H9 (cell line): ENCODE measurements around the gene TTLL9. TPM values are rescaled to one million over a fixed set of nuclear protein-coding genes. Genes with fewer than 3 reads are reported as not detected.

ENCODE experiments used
- DNase-seq: peaks from one replicate; pipeline ENCODE4 v3.0.0-alpha.2; 2017
- H2AFZ ChIP-seq: one replicate; pipeline ENCODE4 v1.6.1; 2013; ENCODE audit warnings: mild to moderate bottlenecking, low read length, control low read depth, moderate library complexity
- H2AK5ac ChIP-seq: 2 replicates; pipeline ENCODE4 v1.6.1; 2013; ENCODE audit warnings: low read length, control low read depth, mixed read lengths; ENCODE audit not compliant: insufficient read length
- H2BK120ac ChIP-seq: one replicate; pipeline ENCODE4 v1.6.1; 2013; ENCODE audit warnings: low read depth, mild to moderate bottlenecking, low read length, control low read depth, inconsistent platforms; ENCODE audit not compliant: poor library complexity, severe bottlenecking
- H2BK12ac ChIP-seq: 2 replicates; pipeline ENCODE4 v1.6.1; 2013; ENCODE audit warnings: low read length, control low read depth, mixed read lengths, low read depth; ENCODE audit not compliant: insufficient read length
- H2BK15ac ChIP-seq: 2 replicates; pipeline ENCODE4 v1.6.1; 2013; ENCODE audit warnings: low read depth, low read length, control low read depth
- H2BK20ac ChIP-seq: one replicate; pipeline ENCODE4 v1.6.1; 2013; ENCODE audit warnings: low read depth, mild to moderate bottlenecking, low read length, control low read depth, inconsistent platforms; ENCODE audit not compliant: poor library complexity, severe bottlenecking
- H2BK5ac ChIP-seq: 2 replicates; pipeline ENCODE4 v1.6.1; 2013; ENCODE audit warnings: low read length, control low read depth, mixed read lengths; ENCODE audit not compliant: insufficient read length
- H3K14ac ChIP-seq: 2 replicates; pipeline ENCODE4 v1.6.1; 2013; ENCODE audit warnings: low read length, control low read depth; ENCODE audit not compliant: insufficient read depth
- H3K18ac ChIP-seq: 2 replicates; pipeline ENCODE4 v1.6.1; 2013; ENCODE audit warnings: low read depth, mild to moderate bottlenecking, mixed read lengths, low read length, control low read depth; ENCODE audit not compliant: insufficient read length
- H3K23ac ChIP-seq: 2 replicates; pipeline ENCODE4 v1.6.1; 2013; ENCODE audit warnings: low read length, control low read depth, mixed read lengths, low read depth; ENCODE audit not compliant: insufficient read length
- H3K23me2 ChIP-seq: 2 replicates; pipeline ENCODE4 v1.6.1; 2013; ENCODE audit warnings: low read depth, mild to moderate bottlenecking, mixed read lengths, low read length, control low read depth; ENCODE audit not compliant: insufficient read length, poor library complexity, severe bottlenecking
- H3K27ac ChIP-seq: 2 replicates; pipeline ENCODE4 v1.5.1; 2013; ENCODE audit warnings: low read length, control low read depth, mixed read lengths, low read depth; ENCODE audit not compliant: insufficient read length
- H3K27me3 ChIP-seq: 2 replicates; pipeline ENCODE4 v1.6.1; 2013; ENCODE audit warnings: low read length, control low read depth, inconsistent platforms; ENCODE audit not compliant: insufficient read depth
- H3K4ac ChIP-seq: 2 replicates; pipeline ENCODE4 v1.6.1; 2013; ENCODE audit warnings: low read depth, mild to moderate bottlenecking, control low read depth, inconsistent platforms, low read length, moderate library complexity
- H3K4me1 ChIP-seq: 2 replicates; pipeline ENCODE4 v1.6.1; 2013; ENCODE audit warnings: low read length, control low read depth, inconsistent platforms; ENCODE audit not compliant: insufficient read depth
- H3K4me2 ChIP-seq: 2 replicates; pipeline ENCODE4 v1.6.1; 2013; ENCODE audit warnings: low read length, control low read depth, mixed read lengths; ENCODE audit not compliant: insufficient read length, insufficient read depth
- H3K56ac ChIP-seq: 2 replicates; pipeline ENCODE4 v1.6.1; 2013; ENCODE audit warnings: low read depth, mild to moderate bottlenecking, mixed read lengths, low read length, control low read depth; ENCODE audit not compliant: insufficient read length
- H3K79me1 ChIP-seq: 2 replicates; pipeline ENCODE4 v1.6.1; 2013; ENCODE audit warnings: low read depth, mild to moderate bottlenecking, moderate library complexity, low read length, control low read depth, inconsistent platforms; ENCODE audit not compliant: insufficient read depth, poor library complexity, severe bottlenecking
- H3K79me2 ChIP-seq: 2 replicates; pipeline ENCODE4 v1.6.1; 2013; ENCODE audit warnings: low read length, control low read depth, inconsistent platforms; ENCODE audit not compliant: insufficient read depth
- H3K9ac ChIP-seq: 2 replicates; pipeline ENCODE4 v1.6.1; 2013; ENCODE audit warnings: low read length, control low read depth, mixed read lengths; ENCODE audit not compliant: insufficient read length; ENCODE audit errors: extremely low read depth
- H3K9me3 ChIP-seq: one replicate; pipeline ENCODE4 v1.6.1; 2013; ENCODE audit warnings: low read depth, low read length, inconsistent platforms; ENCODE audit not compliant: control insufficient read depth
- H3T11ph ChIP-seq: one replicate; pipeline ENCODE4 v1.6.1; 2013; ENCODE audit warnings: mild to moderate bottlenecking, low read length, control low read depth, inconsistent platforms
- H4K20me1 ChIP-seq: one replicate; pipeline ENCODE4 v1.6.1; 2013; ENCODE audit not compliant: control insufficient read depth, insufficient read length, insufficient read depth
- H4K5ac ChIP-seq: 2 replicates; pipeline ENCODE4 v1.6.1; 2013; ENCODE audit warnings: low read depth, mild to moderate bottlenecking, mixed read lengths, low read length, control low read depth; ENCODE audit not compliant: insufficient read length
- H4K8ac ChIP-seq: replicated peaks from 2 replicates; pipeline ENCODE4 v1.6.1; 2013; ENCODE audit warnings: low read length, control low read depth, mixed read lengths, low read depth; ENCODE audit not compliant: insufficient read length
- H4K91ac ChIP-seq: 2 replicates; pipeline ENCODE4 v1.6.1; 2013; ENCODE audit warnings: low read depth, mild to moderate bottlenecking, moderate library complexity, mixed read lengths, low read length, control low read depth; ENCODE audit not compliant: insufficient read length
- H3K27ac Mint-ChIP-seq, 3 experiments: 2 replicates in 2 of 3; 3 replicates in 1 of 3; pipeline ENCODE4 v1.8.0; 2020 to 2021; ENCODE audit warnings: mixed read lengths in 3 of 3, mild to moderate bottlenecking in 1 of 3, moderate library complexity in 1 of 3
- H3K27me3 Mint-ChIP-seq: 2 replicates; pipeline ENCODE4 v1.8.0; 2021; ENCODE audit warnings: low read depth, mild to moderate bottlenecking, moderate library complexity, mixed read lengths
- H3K36me3 Mint-ChIP-seq, 3 experiments: 2 replicates in 2 of 3; 3 replicates in 1 of 3; pipeline ENCODE4 v1.8.0; 2020 to 2021; ENCODE audit warnings: low read depth in 3 of 3, mixed read lengths in 3 of 3; ENCODE audit not compliant: insufficient read depth in 1 of 3
- H3K4me1 Mint-ChIP-seq, 2 experiments: 2 replicates each; pipeline ENCODE4 v1.8.0; 2020; ENCODE audit warnings: mixed read lengths in 2 of 2
- H3K4me3 Mint-ChIP-seq, 2 experiments: 2 replicates in 1 of 2; 3 replicates in 1 of 2; pipeline ENCODE4 v1.8.0; 2020 to 2021; ENCODE audit warnings: mild to moderate bottlenecking in 2 of 2, mixed read lengths in 2 of 2, moderate library complexity in 1 of 2
- H3K9me3 Mint-ChIP-seq, 2 experiments: 2 replicates in 1 of 2; 3 replicates in 1 of 2; pipeline ENCODE4 v1.8.0; 2020; ENCODE audit warnings: mild to moderate bottlenecking in 2 of 2, mixed read lengths in 2 of 2, moderate library complexity in 1 of 2
- WGBS: extraction: QIAGEN DNeasy Blood & Tissue Kit; methylation state at CpG from one replicate; pipeline ENCODE4 v1.1.7; 2013; ENCODE audit warnings: missing lambda C conversion rate, low lambda C conversion rate, mixed read lengths; ENCODE audit not compliant: insufficient read length; ENCODE audit errors: extremely low coverage; 5-methylcytosine and 5-hydroxymethylcytosine counted together
- total RNA-seq: library from RNA; stranded (reverse); gene quantifications from 2 replicates; pipeline ENCODE4 v1.2.1, GENCODE V29; 2021
- TF ChIP-seq, protein P1 (sequence below): fragments of 200-600 bp; sonication (generic); conservative IDR thresholded peaks from 3 replicates; pipeline ENCODE4 v1.8.0; 2021; ENCODE audit warnings: antibody characterized with exemption, mild to moderate bottlenecking

TTLL9 gene
- total RNA-seq, 1 experiment from 2014 or later, result 0.20 TPM

DNA sequence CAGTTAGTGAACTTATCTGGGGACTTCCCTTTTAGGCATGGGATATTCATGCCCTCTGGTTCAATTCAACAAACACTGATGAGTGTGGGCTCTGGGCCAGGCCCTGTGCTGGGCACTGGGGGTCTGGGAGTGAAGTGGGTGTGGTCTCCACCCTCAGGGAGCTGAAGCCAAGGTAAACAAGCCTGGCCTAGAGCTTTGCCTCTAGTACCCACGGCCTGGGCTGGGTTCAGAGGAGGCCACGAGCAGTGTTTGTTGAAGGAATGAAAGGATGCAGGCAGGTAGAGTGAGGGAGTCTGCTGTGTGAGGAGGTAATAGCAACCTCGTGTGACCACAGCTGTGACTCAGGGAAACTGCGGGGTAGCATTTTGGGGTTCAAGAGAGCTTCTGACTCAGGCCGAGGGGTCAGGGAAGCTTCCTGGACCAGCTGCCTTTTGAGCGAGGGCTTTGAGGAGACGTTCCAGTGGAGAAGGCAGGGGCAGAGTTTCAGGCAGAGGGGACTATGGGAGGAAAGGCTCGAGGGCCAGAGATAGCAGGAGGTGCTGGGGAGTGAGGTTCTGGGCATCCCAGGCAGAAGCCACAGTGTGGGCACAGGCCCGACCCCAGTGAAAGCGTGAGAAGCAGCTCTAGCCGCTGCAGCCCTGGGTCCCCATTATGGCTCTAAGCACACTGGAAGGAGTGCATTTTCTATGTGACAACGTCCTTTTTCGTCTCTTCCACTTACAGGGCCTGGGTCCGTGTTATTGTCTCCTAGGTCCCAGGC is 45.7 kb upstream of the TTLL9 start:
- DNase-seq, result no peak
- Histone ChIP-seq H2BK20ac (no peak overlapping the region), H2AFZ (no peak overlapping the region), H3K79me2 (no peaks in the 10 kb centered on the region), H4K5ac (no peak overlapping the region), H3T11ph (no peak overlapping the region), H3K27me3 (no peaks in the 10 kb centered on the region), H3K14ac (no peak overlapping the region), H3K18ac (no peak overlapping the region), H2BK12ac (no peak overlapping the region), H3K23me2 (no peaks in the 10 kb centered on the region), H2BK120ac (no peak overlapping the region), H3K9ac (no peak overlapping the region), H3K27ac (no peak overlapping the region), H3K9me3 (no peaks in the 10 kb centered on the region), H4K20me1 (no peaks in the 10 kb centered on the region), H3K4me1 (no peaks in the 10 kb centered on the region), H2AK5ac (no peak overlapping the region), H3K4me2 (no peak overlapping the region), H4K91ac (no peak overlapping the region), H2BK15ac (no peak overlapping the region), H3K56ac (no peak overlapping the region), H4K8ac (no peak overlapping the region), H3K4ac (no peak overlapping the region), H3K23ac (no peak overlapping the region), H2BK5ac (no peak overlapping the region), H3K79me1 (no peaks in the 10 kb centered on the region)
- H3K27ac Mint-ChIP-seq, result no peak overlapping the region
- no CpG with 5 or more reads among the region's 14 CpGs for WGBS
- H3K36me3 Mint-ChIP-seq, result no peaks in the 10 kb centered on the region
- H3K9me3 Mint-ChIP-seq, result no peaks in the 10 kb centered on the region
- TF ChIP-seq, protein P1, sequence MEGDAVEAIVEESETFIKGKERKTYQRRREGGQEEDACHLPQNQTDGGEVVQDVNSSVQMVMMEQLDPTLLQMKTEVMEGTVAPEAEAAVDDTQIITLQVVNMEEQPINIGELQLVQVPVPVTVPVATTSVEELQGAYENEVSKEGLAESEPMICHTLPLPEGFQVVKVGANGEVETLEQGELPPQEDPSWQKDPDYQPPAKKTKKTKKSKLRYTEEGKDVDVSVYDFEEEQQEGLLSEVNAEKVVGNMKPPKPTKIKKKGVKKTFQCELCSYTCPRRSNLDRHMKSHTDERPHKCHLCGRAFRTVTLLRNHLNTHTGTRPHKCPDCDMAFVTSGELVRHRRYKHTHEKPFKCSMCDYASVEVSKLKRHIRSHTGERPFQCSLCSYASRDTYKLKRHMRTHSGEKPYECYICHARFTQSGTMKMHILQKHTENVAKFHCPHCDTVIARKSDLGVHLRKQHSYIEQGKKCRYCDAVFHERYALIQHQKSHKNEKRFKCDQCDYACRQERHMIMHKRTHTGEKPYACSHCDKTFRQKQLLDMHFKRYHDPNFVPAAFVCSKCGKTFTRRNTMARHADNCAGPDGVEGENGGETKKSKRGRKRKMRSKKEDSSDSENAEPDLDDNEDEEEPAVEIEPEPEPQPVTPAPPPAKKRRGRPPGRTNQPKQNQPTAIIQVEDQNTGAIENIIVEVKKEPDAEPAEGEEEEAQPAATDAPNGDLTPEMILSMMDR, result no peak
- H3K4me3 Mint-ChIP-seq, result no peak overlapping the region
- H3K4me1 Mint-ChIP-seq, result peaks cover 13 to 15% of the 10 kb centered on the region in 2 experiments
- H3K27me3 Mint-ChIP-seq, result peaks cover 5% of the 10 kb centered on the region
